Endodermal cell (in vitro differentiated cells): ENCODE measurements around the gene ASB8. TPM values are rescaled to one million over a fixed set of nuclear protein-coding genes. Genes with fewer than 3 reads are reported as not detected.
"Not testable (repeated sequence)": the region's sequence is repeated elsewhere in the genome, so short reads cannot be mapped to it uniquely, and the experiment has no call there.

Experiments
- DNase-seq: peaks from one replicate; pipeline ENCODE4 v3.0.0-alpha.2; 2017
- H3K27ac ChIP-seq: 2 replicates; pipeline ENCODE4 v1.5.1; 2013; ENCODE audit warnings: mild to moderate bottlenecking, low read depth, low read length, moderate library complexity
- H3K27me3 ChIP-seq: 2 replicates; pipeline ENCODE4 v1.6.1; 2013; ENCODE audit warnings: mild to moderate bottlenecking, low read length, moderate library complexity; ENCODE audit not compliant: insufficient read depth, control insufficient read depth, poor library complexity, severe bottlenecking
- H3K36me3 ChIP-seq: 2 replicates; pipeline ENCODE4 v1.7.0; 2013; ENCODE audit warnings: mild to moderate bottlenecking, low read length, moderate library complexity; ENCODE audit not compliant: control insufficient read depth, insufficient read depth
- H3K4me1 ChIP-seq: one replicate; pipeline ENCODE4 v1.7.0; 2013; ENCODE audit warnings: low read length; ENCODE audit not compliant: control insufficient read depth, insufficient read depth
- H3K4me3 ChIP-seq: 2 replicates; pipeline ENCODE4 v1.5.1; 2013; ENCODE audit warnings: mild to moderate bottlenecking, low read length, moderate library complexity
- H3K9ac ChIP-seq: 2 replicates; pipeline ENCODE4 v1.6.1; 2013; ENCODE audit warnings: mild to moderate bottlenecking, low read length, moderate library complexity; ENCODE audit not compliant: poor library complexity, severe bottlenecking; ENCODE audit errors: extremely low read depth
- H3K9me3 ChIP-seq: 2 replicates; pipeline ENCODE4 v1.6.1; 2013; ENCODE audit warnings: mild to moderate bottlenecking, low read length, moderate library complexity; ENCODE audit not compliant: control insufficient read depth
- H3K27ac Mint-ChIP-seq: 2 replicates; pipeline ENCODE4 v1.8.0; 2020; ENCODE audit warnings: mixed read lengths
- H3K27me3 Mint-ChIP-seq: 2 replicates; pipeline ENCODE4 v1.8.0; 2021; ENCODE audit warnings: mild to moderate bottlenecking, mixed read lengths; ENCODE audit not compliant: insufficient read depth
- H3K36me3 Mint-ChIP-seq: 2 replicates; pipeline ENCODE4 v1.8.0; 2020; ENCODE audit warnings: low read depth, mixed read lengths
- H3K4me1 Mint-ChIP-seq: 2 replicates; pipeline ENCODE4 v1.8.0; 2020; ENCODE audit warnings: mixed read lengths
- H3K4me3 Mint-ChIP-seq: 2 replicates; pipeline ENCODE4 v1.8.0; 2020; ENCODE audit warnings: mild to moderate bottlenecking, moderate library complexity, mixed read lengths
- H3K9me3 Mint-ChIP-seq: 2 replicates; pipeline ENCODE4 v1.8.0; 2020; ENCODE audit warnings: mild to moderate bottlenecking, mixed read lengths
- WGBS, 2 experiments: methylation state at CpG; one replicate each; pipeline versions ENCODE4 v1.1.5 to v1.1.7; 2013; ENCODE audit warnings: missing lambda C conversion rate in 2 of 2, mixed read lengths in 1 of 2; ENCODE audit not compliant: insufficient coverage in 1 of 2, insufficient read length in 1 of 2; 5-methylcytosine and 5-hydroxymethylcytosine counted together
- total RNA-seq, 2 donors: library from RNA; stranded (reverse); fragmentation: NEBNext Ultra II Directional in 1 of 2; extraction: Animal tissue kit (Norgen Biotek cat#: 25700) in 1 of 2; gene quantifications; 2 replicates in 1 of 2; 3 replicates in 1 of 2; pipeline ENCODE4 v1.2.1, GENCODE V29; 2021
- TF ChIP-seq, protein P1 (sequence below): fragments of 200-600 bp; sonication (generic); conservative IDR thresholded peaks from 2 replicates; pipeline ENCODE4 v1.5.0; 2021; ENCODE audit warnings: antibody characterized with exemption, mild to moderate bottlenecking

ASB8 gene
- total RNA-seq, 2 donors from 2014 or later = 7.1 to 9.0 TPM

DNA sequence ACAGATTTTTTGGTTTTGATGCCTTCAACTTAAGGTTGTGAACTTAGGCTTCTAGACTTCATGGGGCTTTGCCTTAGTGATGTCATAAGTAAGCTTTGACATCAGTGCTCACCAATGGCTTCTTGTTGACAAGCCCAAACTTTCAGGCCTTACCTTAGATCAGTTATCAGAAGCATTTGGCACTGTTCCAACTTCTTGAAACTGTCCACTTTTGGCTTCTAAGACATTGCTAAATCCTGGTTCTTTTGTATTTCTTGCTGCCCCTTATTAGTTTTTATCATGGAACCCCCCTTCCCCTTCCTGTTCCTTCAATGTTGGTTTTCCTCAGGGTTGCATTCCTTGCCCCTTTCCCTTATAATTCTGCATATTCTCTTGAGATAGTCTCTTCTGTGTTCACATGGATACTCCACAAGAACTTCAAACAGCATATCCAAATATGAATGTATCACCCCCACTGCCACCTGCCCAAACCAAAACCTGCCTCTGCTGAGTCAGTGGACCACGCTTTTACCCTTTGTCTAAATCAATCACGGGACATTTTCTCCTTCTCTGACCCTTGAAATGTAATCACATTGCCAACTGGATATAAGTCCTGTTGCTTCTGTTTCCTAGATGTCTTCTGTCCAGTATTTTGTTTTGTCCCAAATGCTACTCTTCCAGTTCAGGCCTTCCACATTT lies 30.2 kb downstream of the ASB8 start:
- Mint-ChIP-seq H3K27me3 (no peaks in the 10 kb centered on the region), H3K4me1 (peaks cover 13% of the 10 kb centered on the region), H3K36me3 (peaks cover 57% of the 10 kb centered on the region), H3K9me3 (no peaks in the 10 kb centered on the region), H3K27ac (no peak overlapping the region), H3K4me3 (no peak overlapping the region)
- Histone ChIP-seq H3K27me3 (no peaks in the 10 kb centered on the region), H3K9me3 (no peaks in the 10 kb centered on the region), H3K36me3 (peaks cover 65% of the 10 kb centered on the region), H3K4me1 (peaks cover 2% of the 10 kb centered on the region), H3K4me3 (no peak overlapping the region), H3K27ac (no peak overlapping the region), H3K9ac (no peak overlapping the region)
- no peak for DNase-seq
- WGBS, 2 experiments = 86 to 100% methylated on average over 2 of the region's 2 CpGs
- TF ChIP-seq, protein P1, sequence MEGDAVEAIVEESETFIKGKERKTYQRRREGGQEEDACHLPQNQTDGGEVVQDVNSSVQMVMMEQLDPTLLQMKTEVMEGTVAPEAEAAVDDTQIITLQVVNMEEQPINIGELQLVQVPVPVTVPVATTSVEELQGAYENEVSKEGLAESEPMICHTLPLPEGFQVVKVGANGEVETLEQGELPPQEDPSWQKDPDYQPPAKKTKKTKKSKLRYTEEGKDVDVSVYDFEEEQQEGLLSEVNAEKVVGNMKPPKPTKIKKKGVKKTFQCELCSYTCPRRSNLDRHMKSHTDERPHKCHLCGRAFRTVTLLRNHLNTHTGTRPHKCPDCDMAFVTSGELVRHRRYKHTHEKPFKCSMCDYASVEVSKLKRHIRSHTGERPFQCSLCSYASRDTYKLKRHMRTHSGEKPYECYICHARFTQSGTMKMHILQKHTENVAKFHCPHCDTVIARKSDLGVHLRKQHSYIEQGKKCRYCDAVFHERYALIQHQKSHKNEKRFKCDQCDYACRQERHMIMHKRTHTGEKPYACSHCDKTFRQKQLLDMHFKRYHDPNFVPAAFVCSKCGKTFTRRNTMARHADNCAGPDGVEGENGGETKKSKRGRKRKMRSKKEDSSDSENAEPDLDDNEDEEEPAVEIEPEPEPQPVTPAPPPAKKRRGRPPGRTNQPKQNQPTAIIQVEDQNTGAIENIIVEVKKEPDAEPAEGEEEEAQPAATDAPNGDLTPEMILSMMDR = no peak

DNA sequence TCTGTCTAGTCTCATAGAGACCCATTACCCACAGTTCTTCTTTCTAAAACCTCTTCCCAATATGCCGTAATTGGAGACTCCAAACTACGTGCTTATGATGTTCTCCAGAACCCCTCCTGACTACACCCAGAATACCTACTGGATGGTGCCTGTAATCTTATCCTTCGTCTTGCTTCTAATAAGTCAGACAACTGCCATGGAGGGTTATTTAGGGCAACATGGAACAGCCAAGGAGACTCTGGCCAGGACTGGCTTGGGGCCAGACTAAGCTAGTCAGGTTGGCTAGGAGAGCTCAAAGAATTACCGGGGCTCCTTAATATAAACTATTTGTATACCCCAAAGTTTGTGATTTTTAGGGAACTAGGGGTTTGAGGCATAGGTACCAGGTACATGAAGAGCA lies 31.3 kb downstream of the ASB8 start:
- no peaks in the 10 kb centered on the region for H3K27me3 Mint-ChIP-seq
- H3K27ac ChIP-seq = no peak overlapping the region
- H3K36me3 Mint-ChIP-seq = peaks cover 53% of the 10 kb centered on the region

DNA sequence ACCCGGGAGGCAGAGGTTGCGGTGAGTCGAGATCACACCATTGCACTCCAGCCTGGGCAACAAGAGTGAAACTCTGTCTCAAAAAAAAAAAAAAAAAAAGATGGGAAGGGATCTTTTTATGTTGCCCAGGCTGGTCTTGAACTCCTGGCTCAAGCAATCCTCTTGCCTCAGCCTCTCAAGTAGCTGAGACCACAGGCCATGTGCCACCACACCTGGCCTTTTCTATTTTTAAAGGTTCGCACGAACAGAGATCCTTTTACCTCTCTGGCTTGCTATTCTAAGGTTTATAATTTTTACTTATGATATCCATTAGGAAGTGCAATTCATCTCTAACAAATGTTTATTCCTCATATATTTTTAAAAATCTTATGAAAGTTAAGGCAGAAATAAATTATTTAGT lies 31.8 kb downstream of the ASB8 start:
- 100% methylated on average over 2 of the region's 5 CpGs; no CpG with 5 or more reads in 1 of the 2 experiments for WGBS, 2 experiments
- not testable (repeated sequence) for H3K4me1 Mint-ChIP-seq, H3K27ac Mint-ChIP-seq, H3K27ac ChIP-seq, H3K4me1 ChIP-seq, H3K27me3 ChIP-seq, H3K4me3 ChIP-seq, H3K9ac ChIP-seq, H3K4me3 Mint-ChIP-seq, H3K9me3 ChIP-seq, H3K9me3 Mint-ChIP-seq, H3K27me3 Mint-ChIP-seq, DNase-seq
- peaks cover 49% of the 10 kb centered on the region for H3K36me3 Mint-ChIP-seq
- peaks cover 54% of the 10 kb centered on the region for H3K36me3 ChIP-seq

More for the DNA sequence above, 31.3 kb downstream of the ASB8 start:
- TF ChIP-seq, protein P1 = no peak
- no peak for DNase-seq
- H3K4me3 ChIP-seq = no peak overlapping the region
- H3K27me3 ChIP-seq = no peaks in the 10 kb centered on the region
- no peak overlapping the region for H3K9ac ChIP-seq
- Mint-ChIP-seq H3K4me3 (no peak overlapping the region), H3K27ac (no peak overlapping the region), H3K9me3 (no peaks in the 10 kb centered on the region), H3K4me1 (peaks cover 13% of the 10 kb centered on the region)
- no peaks in the 10 kb centered on the region for H3K9me3 ChIP-seq
- WGBS, 2 experiments = 91 to 100% methylated on average over 2 to 4 of the region's 4 CpGs
- H3K36me3 ChIP-seq = peaks cover 54% of the 10 kb centered on the region
- H3K4me1 ChIP-seq = peaks cover 6% of the 10 kb centered on the region
